ENCODE measurements around the gene KCNG2.

DNA sequence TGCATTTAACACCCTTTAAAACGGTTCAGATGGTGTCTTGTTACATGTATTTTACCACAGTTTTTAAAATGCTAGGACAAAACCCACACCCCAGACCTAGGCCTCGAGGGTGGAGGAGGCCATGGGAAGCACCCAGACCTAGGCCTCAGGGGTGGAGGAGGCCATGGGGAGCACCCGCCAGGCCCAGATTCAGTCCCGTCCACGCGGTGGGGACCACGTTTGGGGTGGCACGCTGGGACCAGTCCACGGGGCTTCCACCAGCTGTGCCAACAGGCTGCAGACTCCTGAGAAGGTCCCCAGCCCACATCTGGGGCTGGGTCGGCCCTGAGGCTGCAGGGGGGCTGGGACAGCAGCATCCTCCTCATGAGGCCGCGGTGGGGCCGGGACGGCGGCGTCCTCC, 90.3 kb downstream of the KCNG2 start:
- TF ChIP-seq CTCF (IDR thresholded peaks at IDR 0.05) (no peak), POLR2A (IDR thresholded peaks at IDR 0.05) (no peak), EP300 (IDR thresholded peaks at IDR 0.05) (no peak)

Measured in tibial nerve (tissue), 4 donors.